SK-N-SH treated with all-trans-retinoic acid at 6 μM for 48 hours (cell line): ENCODE data around the gene OR2V1.
"Not testable (repeated sequence)": the region's sequence is repeated elsewhere in the genome, so short reads cannot be mapped to it uniquely, and the experiment has no call there.

Source experiments
- ATAC-seq: fragments of 200-7000 bp; cut with Tn5 transposase; 3 replicates; pipeline ENCODE4 v1.9.1; 2020; ENCODE audit warnings: mild to moderate bottlenecking, moderate library complexity
- CSDC2 ChIP-seq: fragments of 250-450 bp; sonication (Bioruptor Pico); IDR thresholded peaks from 2 replicates; pipeline ENCODE4 v1.5.0; 2020; ENCODE audit warnings: mild to moderate bottlenecking, moderate library complexity
- ISL1 ChIP-seq: fragments of 250-450 bp; sonication (Bioruptor Pico); IDR thresholded peaks from 2 replicates; pipeline ENCODE4 v2.1.2; 2022; ENCODE audit warnings: mild to moderate bottlenecking, moderate library complexity
- OSR1 ChIP-seq: fragments of 250-450 bp; sonication (Bioruptor Pico); IDR thresholded peaks from 2 replicates; pipeline ENCODE4 v1.8.0; 2022; ENCODE audit warnings: moderate library complexity, mild to moderate bottlenecking, inconsistent platforms
- RARB ChIP-seq: fragments of 250-450 bp; sonication (Bioruptor Pico); IDR thresholded peaks from 2 replicates; pipeline ENCODE4 v1.8.0; 2021; ENCODE audit warnings: mild to moderate bottlenecking, moderate library complexity
- SNAI2 ChIP-seq: fragments of 250-450 bp; sonication (Bioruptor Pico); IDR thresholded peaks from 2 replicates; pipeline ENCODE4 v1.5.0; 2020; ENCODE audit warnings: mild to moderate bottlenecking, moderate library complexity
- TOX ChIP-seq: fragments of 250-450 bp; sonication (Bioruptor Pico); IDR thresholded peaks from 2 replicates; pipeline ENCODE4 v1.8.0; 2021; ENCODE audit warnings: mild to moderate bottlenecking, moderate library complexity, borderline replicate concordance
- ZC3H10 ChIP-seq: fragments of 250-450 bp; sonication (Bioruptor Pico); IDR thresholded peaks from 2 replicates; pipeline ENCODE4 v1.5.1; 2021; ENCODE audit warnings: mild to moderate bottlenecking, moderate library complexity
- ZFP3 ChIP-seq: fragments of 250-450 bp; sonication (Bioruptor Pico); IDR thresholded peaks from 2 replicates; pipeline ENCODE4 v1.5.0; 2020; ENCODE audit warnings: mild to moderate bottlenecking, moderate library complexity
- ZFP30 ChIP-seq: fragments of 450-650 bp; formaldehyde crosslinking; IDR thresholded peaks from 2 replicates; pipeline ENCODE4 v1.5.0; 2022; ENCODE audit warnings: mild to moderate bottlenecking, moderate library complexity
- ZNF565 ChIP-seq: fragments of 450-650 bp; formaldehyde crosslinking; conservative IDR thresholded peaks from 2 replicates; pipeline ENCODE4 v1.5.0; 2020; ENCODE audit warnings: low read depth, mild to moderate bottlenecking, moderate library complexity
- ZNF70 ChIP-seq: fragments of 450-650 bp; formaldehyde crosslinking; IDR thresholded peaks from 2 replicates; pipeline ENCODE4 v1.5.0; 2020; ENCODE audit warnings: mild to moderate bottlenecking, moderate library complexity
- TF ChIP-seq, protein P1 (sequence below): fragments of 250-450 bp; sonication (Bioruptor Pico); IDR thresholded peaks from 2 replicates; pipeline ENCODE4 v1.5.1; 2020; ENCODE audit warnings: low read depth, mild to moderate bottlenecking, moderate library complexity
- TF ChIP-seq, protein P2 (sequence below): fragments of 250-450 bp; sonication (Bioruptor Pico); IDR thresholded peaks from 2 replicates; pipeline ENCODE4 v1.8.0; 2021; ENCODE audit warnings: low read depth, mild to moderate bottlenecking, moderate library complexity, borderline replicate concordance
- TF ChIP-seq, protein P3 (sequence below): fragments of 250-450 bp; sonication (Bioruptor Pico); IDR thresholded peaks from 2 replicates; pipeline ENCODE4 v1.5.0; 2020; ENCODE audit warnings: mild to moderate bottlenecking, moderate library complexity
- TF ChIP-seq, protein P4 (sequence below): fragments of 250-450 bp; sonication (Bioruptor Pico); IDR thresholded peaks from 2 replicates; pipeline ENCODE4 v1.8.0; 2020; ENCODE audit warnings: mild to moderate bottlenecking, moderate library complexity, borderline replicate concordance

The OR2V1 gene

DNA sequence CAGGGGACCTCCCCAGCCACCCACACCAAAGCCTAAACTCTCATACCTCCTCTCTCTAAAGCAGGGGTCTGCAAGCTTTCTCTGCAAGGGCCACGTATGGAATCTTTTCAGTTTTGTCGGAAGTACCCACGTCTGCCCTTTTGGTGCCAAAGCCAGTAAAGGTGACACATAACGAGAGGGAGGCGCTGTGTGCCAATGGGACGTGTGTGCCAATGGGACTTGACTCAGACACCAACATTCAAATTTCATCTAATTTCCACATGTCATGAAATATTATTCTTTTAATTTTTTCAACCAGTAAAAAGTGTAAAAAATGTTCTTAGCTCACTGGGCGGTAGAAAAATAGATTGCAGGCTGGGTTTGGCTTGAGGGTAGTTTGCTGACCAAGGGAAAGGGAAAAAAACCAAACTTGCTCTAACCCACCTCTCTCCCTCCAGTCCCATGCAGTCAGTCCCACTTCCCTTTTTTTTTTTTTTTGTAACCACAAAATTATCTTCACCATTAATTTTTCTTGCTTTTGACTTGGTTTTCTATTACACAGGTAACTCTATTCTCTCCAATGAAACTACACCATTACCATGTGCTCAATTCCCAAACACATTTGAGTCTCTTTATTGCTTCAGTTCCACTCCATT, 25.5 kb downstream of the OR2V1 start (continued):
- TF ChIP-seq, protein P1, sequence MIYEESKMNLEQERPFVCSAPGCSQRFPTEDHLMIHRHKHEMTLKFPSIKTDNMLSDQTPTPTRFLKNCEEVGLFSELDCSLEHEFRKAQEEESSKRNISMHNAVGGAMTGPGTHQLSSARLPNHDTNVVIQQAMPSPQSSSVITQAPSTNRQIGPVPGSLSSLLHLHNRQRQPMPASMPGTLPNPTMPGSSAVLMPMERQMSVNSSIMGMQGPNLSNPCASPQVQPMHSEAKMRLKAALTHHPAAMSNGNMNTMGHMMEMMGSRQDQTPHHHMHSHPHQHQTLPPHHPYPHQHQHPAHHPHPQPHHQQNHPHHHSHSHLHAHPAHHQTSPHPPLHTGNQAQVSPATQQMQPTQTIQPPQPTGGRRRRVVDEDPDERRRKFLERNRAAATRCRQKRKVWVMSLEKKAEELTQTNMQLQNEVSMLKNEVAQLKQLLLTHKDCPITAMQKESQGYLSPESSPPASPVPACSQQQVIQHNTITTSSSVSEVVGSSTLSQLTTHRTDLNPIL (CRISPR knock-in tag) = no peak
- no peak for TF ChIP-seq CSDC2
- TF ChIP-seq ZNF70 (CRISPR knock-in tag) = no peak
- TF ChIP-seq, protein P2, sequence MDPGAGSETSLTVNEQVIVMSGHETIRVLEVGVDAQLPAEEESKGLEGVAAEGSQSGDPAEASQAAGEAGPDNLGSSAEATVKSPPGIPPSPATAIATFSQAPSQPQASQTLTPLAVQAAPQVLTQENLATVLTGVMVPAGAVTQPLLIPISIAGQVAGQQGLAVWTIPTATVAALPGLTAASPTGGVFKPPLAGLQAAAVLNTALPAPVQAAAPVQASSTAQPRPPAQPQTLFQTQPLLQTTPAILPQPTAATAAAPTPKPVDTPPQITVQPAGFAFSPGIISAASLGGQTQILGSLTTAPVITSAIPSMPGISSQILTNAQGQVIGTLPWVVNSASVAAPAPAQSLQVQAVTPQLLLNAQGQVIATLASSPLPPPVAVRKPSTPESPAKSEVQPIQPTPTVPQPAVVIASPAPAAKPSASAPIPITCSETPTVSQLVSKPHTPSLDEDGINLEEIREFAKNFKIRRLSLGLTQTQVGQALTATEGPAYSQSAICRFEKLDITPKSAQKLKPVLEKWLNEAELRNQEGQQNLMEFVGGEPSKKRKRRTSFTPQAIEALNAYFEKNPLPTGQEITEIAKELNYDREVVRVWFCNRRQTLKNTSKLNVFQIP = no peak
- TF ChIP-seq OSR1 = no peak

DNA sequence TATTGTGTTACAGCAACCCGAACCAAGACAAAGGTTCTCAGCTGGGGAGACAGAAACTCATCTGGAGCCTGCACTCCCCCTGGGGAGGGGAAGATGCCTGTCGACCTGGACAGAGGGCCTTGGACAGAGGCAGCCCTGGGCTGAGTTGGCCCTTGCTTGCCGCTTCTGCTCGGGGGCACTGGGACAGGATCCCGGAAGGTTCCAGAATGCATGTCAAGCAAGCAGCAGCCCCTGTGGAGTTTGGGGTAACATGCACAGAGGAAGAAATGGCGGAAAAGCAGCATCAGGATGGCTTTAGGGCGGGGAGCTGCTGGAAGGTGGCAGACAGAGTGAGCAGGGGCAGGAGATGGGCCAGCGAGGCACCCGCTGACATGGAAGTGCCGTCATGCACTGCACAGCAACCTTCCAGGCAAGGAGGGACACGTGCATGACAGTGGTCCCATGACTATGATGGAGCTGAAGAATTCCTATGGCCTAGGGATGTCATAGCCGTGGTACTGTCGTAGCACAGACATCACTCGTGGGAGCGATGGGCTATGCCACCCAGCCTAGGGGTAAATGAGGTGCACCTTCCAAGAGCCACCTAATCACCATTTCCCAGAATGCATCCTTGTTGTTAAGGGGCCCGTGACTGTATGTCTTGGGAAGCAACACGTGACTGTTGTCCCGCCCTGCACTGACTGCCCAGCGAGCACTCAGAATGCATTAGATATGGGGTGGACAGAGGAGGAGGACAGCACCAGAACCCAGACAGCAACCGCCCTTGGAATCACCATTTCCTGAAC, 26.2 kb downstream of the OR2V1 start:
- peak; percentile 38; the same call in 2 of the 3 replicates for ATAC-seq

DNA sequence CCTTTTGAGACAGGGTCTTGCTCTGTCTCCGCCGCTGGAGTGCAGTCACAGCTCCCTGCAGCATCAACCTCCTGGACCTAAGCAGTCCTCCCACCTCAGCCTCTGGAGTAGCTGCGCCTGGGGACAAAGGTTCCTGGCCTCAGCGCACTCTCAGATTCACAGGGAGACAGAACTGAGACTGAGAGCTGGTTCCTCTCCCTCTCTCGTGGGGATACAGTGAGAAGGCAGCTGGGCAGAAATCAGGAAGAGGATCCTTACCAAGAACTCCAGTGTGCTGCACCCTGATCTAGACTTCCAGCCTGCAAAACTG, 26.8 kb downstream of the OR2V1 start:
- peak; percentile 16 for ATAC-seq

DNA sequence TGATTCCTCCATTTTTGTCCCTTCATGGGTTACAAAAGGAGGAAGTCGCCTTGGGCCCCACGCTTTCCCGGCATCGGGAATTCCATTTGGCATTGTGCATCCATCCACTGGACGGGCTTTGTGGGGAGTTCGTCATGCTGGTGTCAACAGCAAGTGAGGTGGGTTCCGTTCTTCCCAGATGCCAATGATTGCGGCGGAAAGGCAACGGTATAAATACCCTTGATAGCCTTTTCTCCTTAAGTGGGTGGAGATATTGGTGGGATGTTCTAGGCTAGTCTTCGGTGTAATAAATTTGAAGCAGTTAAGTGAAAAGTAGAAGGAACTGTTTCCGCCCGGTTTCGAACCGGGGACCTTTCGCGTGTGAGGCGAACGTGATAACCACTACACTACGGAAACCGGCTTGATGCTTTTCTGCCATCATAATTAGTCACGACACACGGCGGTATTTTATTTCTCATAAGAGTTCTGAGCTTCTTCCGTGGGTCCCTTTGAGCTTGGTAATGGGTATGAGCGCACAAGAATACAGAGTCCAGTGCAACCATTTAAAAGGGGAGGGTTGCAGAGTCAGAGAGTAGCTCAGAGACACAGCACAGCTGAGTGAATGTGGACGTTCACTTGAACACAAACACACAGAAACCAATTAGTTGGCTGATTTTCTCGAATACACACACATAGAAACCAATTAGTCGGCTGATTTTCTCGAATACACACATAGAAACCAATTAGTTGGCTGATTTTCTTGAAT, 28.9 kb downstream of the OR2V1 start:
- peak; percentile 26 for ATAC-seq

DNA sequence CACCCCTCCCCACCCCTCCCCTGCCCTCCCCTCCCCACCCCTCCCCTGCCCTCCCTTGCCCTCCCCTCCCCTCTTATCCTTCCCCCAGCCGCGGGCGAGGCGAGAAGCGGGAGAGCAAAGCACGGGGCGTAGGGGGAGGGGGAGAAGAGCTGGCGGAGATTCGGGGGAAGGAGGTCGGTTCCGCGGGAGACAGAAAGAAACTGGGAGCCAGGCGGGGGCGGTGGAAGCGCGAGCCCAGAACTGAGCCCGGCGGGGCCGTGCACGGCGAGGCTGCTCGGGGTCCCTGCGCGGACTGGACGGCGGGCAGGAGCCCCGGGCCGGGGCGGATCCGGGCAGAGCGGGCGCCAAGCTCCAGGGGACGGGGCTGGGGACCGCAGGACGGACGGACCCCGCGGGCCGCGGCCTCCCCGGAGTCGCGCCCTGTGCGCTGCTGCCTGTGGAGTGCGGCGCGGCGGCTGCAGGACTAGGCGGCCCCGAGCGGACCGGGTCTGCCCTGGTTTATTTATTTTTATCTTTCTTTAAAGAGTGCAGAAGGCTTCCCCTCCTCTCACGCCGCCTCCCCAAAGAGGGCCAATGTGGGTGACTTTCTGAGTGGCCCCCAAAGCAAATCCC, 29.8 kb downstream of the OR2V1 start:
- not testable (repeated sequence) for ATAC-seq

DNA sequence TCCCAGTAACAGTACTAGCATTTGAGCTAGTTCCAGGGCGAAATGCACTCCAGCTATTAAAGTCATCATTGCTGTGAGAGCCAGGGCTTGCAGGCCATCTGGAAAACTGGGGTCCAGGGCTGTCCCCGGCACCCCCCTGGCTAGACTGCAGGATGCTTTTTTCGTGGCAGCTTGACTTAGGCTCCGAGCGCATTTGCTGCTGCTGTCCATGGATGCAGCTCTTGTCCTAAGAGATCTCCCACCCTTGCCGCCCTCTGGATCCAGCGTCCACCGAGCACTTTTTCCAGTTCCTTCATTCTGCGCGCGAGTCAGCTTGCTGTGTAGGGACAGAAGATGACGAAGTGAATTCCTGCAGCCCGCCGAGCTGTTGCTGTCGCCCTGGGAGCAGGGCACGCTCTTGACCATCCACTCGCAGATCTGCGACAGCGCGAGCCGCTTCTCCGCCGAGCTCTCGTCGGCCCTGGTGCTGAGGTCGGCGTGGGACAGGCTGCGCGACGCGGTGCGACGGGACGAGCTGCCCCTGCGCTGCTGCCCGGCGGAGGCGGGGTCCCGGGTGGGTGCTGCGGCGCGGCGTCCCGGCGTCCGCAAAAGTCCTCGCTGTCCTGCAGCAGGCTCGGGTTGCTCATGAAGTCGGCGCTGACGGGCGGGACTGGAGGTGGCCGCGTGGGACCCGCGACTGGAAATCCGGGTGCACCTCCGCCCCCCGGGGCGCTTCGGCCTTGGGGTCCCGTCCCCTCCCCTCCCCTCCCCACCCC, 30.7 kb downstream of the OR2V1 start:
- ATAC-seq = no peak
- TF ChIP-seq, protein P1 (CRISPR knock-in tag) = no peak
- no peak for TF ChIP-seq RARB

DNA sequence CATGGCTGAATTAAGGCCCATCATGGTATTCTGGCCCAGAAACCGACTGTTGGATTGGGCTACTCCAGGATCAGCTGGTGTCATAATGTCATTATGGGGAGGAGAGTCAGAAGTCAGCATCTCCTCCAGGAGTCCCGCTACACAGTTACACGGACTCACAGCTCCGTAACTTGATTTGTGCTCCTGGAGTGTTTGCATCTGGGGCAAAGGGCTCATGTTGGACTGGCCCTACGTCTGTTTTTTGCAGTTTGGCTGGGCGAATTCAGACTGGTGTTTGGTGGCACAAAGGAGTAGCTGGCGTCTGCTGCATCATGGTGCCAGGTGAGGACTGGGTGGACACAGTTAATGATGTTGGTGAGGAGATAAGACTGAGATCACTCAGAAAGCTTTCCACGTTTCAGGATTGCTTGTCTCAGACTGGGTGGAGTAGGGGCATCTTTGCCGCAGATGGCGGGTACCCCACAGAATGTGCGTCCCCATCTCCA, 31.3 kb downstream of the OR2V1 start:
- ATAC-seq = no peak
- TF ChIP-seq ZFP30 (CRISPR knock-in tag) (no peak), ISL1 (no peak), ZC3H10 (no peak), SNAI2 (CRISPR knock-in tag) (no peak), ZFP3 (CRISPR knock-in tag) (no peak), TOX (no peak), OSR1 (no peak), ZNF70 (CRISPR knock-in tag) (no peak), ZNF565 (no peak)
- TF ChIP-seq, protein P2 = no peak
- TF ChIP-seq, protein P3, sequence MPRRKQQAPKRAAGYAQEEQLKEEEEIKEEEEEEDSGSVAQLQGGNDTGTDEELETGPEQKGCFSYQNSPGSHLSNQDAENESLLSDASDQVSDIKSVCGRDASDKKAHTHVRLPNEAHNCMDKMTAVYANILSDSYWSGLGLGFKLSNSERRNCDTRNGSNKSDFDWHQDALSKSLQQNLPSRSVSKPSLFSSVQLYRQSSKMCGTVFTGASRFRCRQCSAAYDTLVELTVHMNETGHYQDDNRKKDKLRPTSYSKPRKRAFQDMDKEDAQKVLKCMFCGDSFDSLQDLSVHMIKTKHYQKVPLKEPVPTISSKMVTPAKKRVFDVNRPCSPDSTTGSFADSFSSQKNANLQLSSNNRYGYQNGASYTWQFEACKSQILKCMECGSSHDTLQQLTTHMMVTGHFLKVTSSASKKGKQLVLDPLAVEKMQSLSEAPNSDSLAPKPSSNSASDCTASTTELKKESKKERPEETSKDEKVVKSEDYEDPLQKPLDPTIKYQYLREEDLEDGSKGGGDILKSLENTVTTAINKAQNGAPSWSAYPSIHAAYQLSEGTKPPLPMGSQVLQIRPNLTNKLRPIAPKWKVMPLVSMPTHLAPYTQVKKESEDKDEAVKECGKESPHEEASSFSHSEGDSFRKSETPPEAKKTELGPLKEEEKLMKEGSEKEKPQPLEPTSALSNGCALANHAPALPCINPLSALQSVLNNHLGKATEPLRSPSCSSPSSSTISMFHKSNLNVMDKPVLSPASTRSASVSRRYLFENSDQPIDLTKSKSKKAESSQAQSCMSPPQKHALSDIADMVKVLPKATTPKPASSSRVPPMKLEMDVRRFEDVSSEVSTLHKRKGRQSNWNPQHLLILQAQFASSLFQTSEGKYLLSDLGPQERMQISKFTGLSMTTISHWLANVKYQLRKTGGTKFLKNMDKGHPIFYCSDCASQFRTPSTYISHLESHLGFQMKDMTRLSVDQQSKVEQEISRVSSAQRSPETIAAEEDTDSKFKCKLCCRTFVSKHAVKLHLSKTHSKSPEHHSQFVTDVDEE = no peak
- TF ChIP-seq, protein P4, sequence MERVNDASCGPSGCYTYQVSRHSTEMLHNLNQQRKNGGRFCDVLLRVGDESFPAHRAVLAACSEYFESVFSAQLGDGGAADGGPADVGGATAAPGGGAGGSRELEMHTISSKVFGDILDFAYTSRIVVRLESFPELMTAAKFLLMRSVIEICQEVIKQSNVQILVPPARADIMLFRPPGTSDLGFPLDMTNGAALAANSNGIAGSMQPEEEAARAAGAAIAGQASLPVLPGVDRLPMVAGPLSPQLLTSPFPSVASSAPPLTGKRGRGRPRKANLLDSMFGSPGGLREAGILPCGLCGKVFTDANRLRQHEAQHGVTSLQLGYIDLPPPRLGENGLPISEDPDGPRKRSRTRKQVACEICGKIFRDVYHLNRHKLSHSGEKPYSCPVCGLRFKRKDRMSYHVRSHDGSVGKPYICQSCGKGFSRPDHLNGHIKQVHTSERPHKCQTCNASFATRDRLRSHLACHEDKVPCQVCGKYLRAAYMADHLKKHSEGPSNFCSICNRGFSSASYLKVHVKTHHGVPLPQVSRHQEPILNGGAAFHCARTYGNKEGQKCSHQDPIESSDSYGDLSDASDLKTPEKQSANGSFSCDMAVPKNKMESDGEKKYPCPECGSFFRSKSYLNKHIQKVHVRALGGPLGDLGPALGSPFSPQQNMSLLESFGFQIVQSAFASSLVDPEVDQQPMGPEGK (CRISPR knock-in tag) = no peak
